Endothelial cell of umbilical vein (primary cell): ENCODE data around the gene OLFML2A.

Source experiments
- POLR2A ChIP-seq: IDR thresholded peaks from 2 replicates; pipeline ENCODE4 v1.6.1; 2012; ENCODE audit warnings: low read depth, mild to moderate bottlenecking, control low read depth, low read length
- POLR2AphosphoS5 ChIP-seq: IDR thresholded peaks from 2 replicates; pipeline ENCODE4 v1.6.1; 2012; ENCODE audit warnings: low read depth, mild to moderate bottlenecking, control low read depth, low read length, moderate library complexity; ENCODE audit not compliant: insufficient read depth

DNA sequence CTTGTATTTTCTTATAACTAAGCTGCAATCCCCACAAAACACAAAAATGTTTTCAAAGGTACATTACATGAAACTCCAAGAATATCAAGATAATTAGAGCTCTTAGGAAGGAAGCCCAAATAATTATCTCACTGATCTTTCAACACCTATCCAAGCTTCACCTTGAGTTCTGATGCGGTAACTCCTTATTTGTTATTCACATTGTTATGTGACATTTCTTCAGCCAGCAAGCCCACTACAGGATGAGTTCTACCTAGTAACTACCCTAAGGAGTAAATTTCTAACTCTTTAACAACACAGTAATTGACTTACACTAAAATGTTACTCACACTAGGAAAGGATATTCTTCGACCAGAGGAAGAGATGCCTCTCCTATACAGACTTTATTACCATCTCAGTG lies 15.7 kb upstream of the OLFML2A start:
- TF ChIP-seq POLR2A (no peak), POLR2AphosphoS5 (no peak)
